NCI-H2227 (cell line): ENCODE results near the gene ORC5.

Experiments used
- DNase-seq: peaks from one replicate; lab custom pipeline; 2025; ENCODE audit not compliant: unreplicated experiment; lab: John Stamatoyannopoulos, UW

The ORC5 gene

GRCh38 chr7:104130726-104131125, 77.1 kb downstream of the ORC5 start:
- no peak for DNase-seq

GRCh38 chr7:104127204-104127603, 80.6 kb downstream of the ORC5 start:
- DNase-seq = no peak

GRCh38 chr7:104126411-104126841, 81.4 kb downstream of the ORC5 start:
- peak; percentile 83 for DNase-seq

- DNase-seq = no peak
These were observed 82.8 kb downstream of the ORC5 start for GRCh38 chr7:104124893-104125477.

- no peak for DNase-seq
These were observed 83.3 kb downstream of the ORC5 start for GRCh38 chr7:104124469-104124868.

- DNase-seq = no peak
These were observed 84.0 kb downstream of the ORC5 start for GRCh38 chr7:104123786-104124185.

GRCh38 chr7:104113788-104114187, 94.0 kb downstream of the ORC5 start:
- DNase-seq = no peak

GRCh38 chr7:104112623-104113022, 95.2 kb downstream of the ORC5 start:
- no peak for DNase-seq

GRCh38 chr7:104111271-104111670, 96.5 kb downstream of the ORC5 start:
- no peak for DNase-seq

- DNase-seq = no peak
These were observed 101.5 kb downstream of the ORC5 start for GRCh38 chr7:104106108-104106905.

- DNase-seq = no peak
These were observed 108.9 kb downstream of the ORC5 start for GRCh38 chr7:104098890-104099289.

GRCh38 chr7:104096683-104097082, 111.1 kb downstream of the ORC5 start:
- no peak for DNase-seq

- DNase-seq = no peak
These were observed 114.7 kb downstream of the ORC5 start for GRCh38 chr7:104093127-104093526.

- DNase-seq = no peak
These were observed 116.6 kb downstream of the ORC5 start for GRCh38 chr7:104091242-104091641.

- peak; percentile 78 for DNase-seq
These were observed 118.2 kb downstream of the ORC5 start for GRCh38 chr7:104089612-104090011.

- no peak for DNase-seq
These were observed 118.8 kb downstream of the ORC5 start for GRCh38 chr7:104089061-104089460.
